GM21786 (cell line): ENCODE data around the gene MMP25.

Experiments used
- ATAC-seq: cut with Tn5 transposase; IDR thresholded peaks from one replicate; pipeline ENCODE4 v1.9.1; 2021; ENCODE audit not compliant: unreplicated experiment

MMP25 gene, protein sequence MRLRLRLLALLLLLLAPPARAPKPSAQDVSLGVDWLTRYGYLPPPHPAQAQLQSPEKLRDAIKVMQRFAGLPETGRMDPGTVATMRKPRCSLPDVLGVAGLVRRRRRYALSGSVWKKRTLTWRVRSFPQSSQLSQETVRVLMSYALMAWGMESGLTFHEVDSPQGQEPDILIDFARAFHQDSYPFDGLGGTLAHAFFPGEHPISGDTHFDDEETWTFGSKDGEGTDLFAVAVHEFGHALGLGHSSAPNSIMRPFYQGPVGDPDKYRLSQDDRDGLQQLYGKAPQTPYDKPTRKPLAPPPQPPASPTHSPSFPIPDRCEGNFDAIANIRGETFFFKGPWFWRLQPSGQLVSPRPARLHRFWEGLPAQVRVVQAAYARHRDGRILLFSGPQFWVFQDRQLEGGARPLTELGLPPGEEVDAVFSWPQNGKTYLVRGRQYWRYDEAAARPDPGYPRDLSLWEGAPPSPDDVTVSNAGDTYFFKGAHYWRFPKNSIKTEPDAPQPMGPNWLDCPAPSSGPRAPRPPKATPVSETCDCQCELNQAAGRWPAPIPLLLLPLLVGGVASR

DNA sequence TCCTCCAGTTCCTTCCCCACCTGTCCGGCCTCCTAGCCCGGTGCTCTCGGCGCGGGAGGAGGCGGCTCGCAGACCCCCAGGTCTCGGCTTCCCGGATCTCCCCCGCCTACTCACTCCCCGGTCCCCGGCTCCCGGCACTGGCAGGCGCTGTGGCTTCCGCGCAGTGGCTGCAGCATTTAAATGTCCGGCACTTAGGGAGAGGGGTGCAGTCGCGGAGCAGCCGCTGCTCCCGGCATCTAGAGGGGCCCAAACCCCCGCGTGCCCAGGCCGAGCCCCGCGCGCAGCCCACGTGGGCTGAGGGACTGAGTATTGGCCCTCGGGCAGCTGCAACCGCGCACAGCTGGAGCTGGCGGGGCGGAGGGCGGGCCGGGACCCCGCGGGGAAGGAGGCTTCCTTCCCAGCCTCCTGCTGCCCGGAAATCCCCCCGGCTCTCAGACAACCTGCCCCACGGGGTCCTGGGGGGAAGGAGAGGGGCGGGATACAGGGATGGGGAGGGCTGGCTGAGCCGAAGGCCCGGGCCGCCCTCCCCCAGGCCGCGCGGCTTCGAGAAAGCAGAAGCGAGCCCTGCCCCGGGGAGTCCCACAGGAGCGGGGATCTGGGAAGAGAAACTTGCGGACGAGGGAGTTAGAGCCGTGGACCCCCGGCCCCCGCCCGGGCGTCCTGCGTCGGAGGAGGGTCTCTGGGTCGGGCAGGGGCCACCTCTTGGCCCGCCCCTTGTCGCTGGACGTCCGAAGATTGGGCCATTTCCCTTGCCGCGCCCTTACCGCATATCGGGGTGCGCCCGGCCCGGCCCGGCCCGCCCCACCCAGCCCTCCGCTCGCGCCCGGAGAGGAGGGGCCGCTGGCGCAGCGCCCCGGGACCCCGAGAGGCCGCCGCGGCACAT, at the start of gene MMP25:
Gene MMP25 (plus strand): TSS at position 804 of the 883 bp plus-strand sequence. CDS start 357 bp downstream, outside the sequence.
- ATAC-seq = no peak

DNA sequence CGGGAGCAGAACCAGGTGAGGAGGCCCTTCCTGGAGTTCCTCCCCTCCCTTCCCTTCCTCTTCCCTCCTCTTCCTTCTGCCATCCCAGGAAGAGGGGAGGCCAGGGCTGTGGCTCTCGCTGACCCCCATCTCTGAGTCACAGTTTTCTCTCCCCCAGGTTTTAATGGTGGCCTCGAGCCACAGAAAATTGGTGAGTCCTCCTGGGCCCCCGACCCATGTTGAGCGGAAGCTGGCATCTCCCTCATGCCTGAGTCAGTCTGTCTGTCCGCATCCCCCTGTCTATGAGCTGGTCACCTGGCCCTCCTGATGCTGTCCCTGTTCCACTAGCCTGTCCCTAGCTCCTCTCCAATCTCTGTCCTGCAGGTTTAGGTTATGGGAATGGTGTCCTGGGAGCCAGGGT, 46.4 kb upstream of the MMP25 start:
- no peak for ATAC-seq

DNA sequence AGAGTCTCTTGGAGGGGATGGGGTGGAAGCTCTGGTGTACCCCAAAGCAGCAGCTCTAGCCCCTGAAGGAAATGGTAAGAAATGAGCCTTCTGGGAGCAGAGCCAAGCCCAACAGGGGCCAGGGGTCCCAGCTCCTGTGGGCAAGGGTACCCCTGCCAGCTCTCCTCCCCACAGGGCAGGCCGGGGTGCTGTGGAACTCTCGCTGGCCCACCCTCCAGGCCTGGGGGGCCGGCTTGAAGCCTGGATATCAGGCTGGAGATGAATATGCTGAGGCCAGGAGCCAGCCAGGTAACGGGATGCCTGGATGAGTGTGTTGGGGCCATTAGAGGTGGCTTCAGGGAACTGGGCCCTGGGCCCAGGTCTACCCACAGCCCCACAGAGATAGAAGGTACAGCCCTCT, 45.8 kb upstream of the MMP25 start:
- no peak for ATAC-seq

DNA sequence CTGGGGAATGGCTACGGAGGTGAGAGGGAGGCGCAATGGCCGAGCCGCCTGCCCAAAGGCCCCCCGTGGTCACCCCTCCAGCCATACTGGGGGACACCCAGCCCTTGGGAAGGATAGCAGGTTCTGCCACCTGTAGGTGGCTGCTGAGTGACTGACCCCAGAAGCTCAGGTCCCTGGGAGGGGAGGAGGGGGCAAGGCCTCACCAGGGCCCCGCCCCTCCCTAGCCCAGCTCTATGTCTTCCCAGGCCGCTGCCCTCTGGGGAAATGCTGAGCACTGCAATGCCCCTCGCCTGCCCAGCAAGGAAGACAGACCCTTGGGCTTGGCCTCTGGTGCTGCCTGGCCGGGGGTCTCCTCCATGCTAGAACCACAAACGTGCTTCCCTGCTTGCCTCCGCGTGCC, 45.0 kb upstream of the MMP25 start:
- no peak for ATAC-seq

GRCh38 chr16:3003582-3004270, 42.6 kb upstream of the MMP25 start:
- peak; percentile 98 for ATAC-seq

GRCh38 chr16:3004319-3004718, 42.0 kb upstream of the MMP25 start:
- ATAC-seq = no peak

GRCh38 chr16:3004781-3005284, 41.5 kb upstream of the MMP25 start:
- no peak for ATAC-seq

- ATAC-seq = no peak
Observed at GRCh38 chr16:3007059-3007956, 39.1 kb upstream of the MMP25 start.

DNA sequence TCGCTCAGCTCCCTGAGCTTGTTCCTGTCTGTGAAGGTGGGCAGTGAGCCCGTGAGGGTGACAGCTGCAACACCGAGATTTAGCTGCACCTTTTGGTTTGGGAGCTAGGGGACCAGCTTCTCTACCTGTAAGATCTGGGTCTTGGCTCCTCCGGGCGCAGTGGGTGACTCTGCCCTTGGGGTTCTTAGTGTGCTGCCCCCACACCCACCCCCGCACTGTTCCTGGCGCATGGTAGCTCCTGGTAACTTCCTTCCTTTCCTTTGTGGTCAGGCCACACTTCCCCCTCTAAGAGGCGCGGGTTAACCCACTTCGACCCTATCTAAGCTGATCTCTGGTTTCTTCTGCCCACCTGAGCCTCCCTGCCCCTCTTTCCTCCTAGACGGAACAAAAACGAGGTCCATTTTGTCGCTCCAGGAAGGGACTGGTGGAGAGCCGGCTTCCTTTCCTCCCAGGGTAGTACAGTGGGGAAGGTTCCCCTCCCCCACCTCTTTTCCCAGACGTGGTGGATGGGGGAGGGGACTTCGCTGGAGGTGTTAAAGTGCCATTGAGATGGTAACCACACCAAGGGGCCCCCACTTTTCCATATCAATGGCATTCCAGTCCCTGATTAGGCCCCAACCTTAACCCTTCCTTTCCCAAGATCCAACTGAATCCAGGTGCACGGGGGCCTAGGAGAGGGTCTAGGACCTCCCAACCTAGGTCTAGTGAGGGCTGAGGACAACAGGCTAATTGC, 38.2 kb upstream of the MMP25 start:
- no peak for ATAC-seq

GRCh38 chr16:3008690-3009037, 37.7 kb upstream of the MMP25 start:
- no peak for ATAC-seq

DNA sequence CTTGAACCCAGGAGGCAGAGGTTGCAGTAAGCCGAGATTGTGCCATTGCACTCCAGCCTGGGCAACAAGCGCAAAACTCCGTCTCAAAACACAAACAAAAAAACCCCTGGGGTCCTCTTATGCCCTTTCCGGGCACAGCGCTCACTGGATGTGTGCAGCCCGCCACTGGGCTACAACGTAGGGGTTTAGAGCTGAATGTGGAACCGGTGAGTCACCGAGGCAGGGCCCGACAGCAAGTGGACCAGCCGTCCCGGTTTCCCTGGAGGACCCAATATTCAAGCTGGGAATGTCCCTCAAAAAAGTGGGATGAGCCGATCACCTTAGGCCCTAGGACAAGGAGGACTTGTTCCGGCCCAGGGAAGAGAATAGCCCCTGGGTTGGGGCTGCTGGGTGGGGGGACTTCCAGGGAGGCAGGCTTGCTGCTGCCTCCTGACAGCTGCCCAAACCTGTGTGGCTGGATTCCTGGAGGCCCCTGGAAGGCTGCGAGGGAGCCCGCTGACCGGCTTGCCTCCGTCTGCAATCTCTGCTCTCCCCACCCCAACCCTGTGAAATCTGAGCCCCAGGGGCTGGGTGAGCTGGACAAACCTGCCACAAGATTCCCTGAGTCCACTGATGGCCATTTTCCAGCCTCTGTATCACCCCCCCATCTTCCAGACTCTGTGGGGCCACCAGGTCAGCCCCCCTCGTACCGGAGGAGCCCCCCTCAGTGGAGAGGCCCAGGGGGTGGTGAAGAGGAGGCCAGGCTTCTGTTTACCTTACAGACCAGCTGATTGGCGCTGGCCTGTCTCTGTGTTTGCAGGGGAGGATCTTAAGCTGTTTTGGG, 36.6 kb upstream of the MMP25 start:
- no peak for ATAC-seq

DNA sequence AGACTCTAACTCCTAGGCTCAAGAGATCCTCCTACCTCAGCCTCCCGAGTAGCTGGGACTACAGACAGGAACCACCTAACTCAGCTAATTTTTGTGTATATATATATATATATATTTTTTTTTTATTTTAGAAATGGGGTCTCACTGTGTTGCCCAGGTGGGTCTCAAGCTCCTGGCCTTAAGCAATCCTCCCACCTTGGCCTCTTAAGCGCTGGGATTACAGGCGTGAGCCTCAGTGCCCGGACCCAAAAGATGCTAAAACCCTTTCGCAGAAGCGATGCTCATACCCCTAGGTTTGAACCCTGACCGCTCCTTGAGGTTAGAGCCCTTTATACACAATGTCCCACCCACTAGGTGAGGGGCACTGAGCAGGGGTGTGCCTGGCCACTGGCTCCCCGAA, 35.9 kb upstream of the MMP25 start:
- ATAC-seq = no peak

- ATAC-seq = no peak
Observed at GRCh38 chr16:3012246-3012645, 34.1 kb upstream of the MMP25 start.

DNA sequence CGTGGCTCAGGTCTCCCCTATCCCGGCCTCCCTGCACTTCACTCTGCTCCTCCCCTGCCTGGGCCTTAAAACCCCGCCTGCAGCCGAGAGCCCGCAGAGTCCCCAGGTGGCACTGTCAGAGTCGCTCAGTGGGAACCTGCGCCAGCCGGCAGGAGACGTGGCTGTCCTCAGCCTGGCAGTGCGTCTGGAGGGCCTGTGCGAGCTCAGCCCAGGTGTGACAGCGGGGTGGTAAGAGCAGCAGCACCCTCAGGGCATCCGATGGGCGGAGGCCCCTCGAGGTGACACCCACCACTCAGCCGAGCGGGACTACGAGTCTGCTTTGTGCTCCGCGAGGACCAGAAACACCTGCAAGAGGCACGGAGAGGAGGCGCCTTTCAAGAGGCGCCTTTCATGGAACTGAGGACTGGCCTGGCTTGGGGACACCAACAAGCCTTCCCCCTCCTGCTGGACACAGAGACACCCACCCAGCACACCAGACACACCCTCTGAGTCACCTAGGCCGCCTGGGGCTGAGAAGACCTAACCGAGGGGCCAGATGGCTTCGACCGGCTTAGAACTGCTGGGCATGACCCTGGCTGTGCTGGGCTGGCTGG, 33.4 kb upstream of the MMP25 start, which contains the start of gene CLDN9:
Gene CLDN9 (plus strand): TSS at position 96 of the 593 bp plus-strand sequence. CDS start 440 bp downstream, at position 536.
- ATAC-seq = no peak

DNA sequence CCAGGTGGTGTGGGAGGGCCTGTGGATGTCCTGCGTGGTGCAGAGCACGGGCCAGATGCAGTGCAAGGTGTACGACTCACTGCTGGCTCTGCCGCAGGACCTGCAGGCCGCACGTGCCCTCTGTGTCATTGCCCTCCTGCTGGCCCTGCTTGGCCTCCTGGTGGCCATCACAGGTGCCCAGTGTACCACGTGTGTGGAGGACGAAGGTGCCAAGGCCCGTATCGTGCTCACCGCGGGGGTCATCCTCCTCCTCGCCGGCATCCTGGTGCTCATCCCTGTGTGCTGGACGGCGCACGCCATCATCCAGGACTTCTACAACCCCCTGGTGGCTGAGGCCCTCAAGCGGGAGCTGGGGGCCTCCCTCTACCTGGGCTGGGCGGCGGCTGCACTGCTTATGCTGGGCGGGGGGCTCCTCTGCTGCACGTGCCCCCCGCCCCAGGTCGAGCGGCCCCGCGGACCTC, 32.8 kb upstream of the MMP25 start:
- ATAC-seq = no peak

DNA sequence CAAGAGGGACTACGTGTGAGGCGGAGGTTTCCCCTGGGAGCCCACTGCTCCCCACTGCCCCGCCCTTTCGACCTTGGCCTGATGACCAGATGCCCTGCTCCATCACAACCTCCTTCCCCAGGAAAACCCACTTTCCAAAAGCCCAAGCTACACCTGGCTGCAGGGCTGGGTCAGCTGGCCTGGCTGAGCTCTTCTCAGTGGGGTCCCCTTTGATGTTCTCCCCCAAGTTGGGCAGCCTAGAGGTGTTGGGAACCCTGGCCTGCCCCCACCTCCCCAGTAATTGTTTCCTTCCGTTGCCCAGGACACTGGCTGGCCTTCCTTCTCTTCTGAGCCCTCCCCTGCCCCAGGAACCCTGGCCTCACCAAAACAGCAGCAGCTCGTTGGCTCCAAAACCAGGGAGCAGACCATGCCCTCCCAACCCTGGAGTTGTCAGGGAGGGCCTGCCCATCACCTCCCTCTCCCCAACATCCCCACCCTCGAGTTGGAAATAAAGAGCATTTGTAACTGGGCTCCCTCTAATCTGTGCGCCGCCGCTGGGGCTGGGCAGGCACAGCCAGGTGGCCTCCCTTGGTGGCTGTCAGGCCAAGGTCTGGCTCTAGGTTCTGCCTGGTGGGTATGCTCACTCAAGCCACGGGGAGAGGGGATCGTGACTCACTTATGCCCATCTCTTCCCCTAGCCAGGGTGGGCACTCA, 32.2 kb upstream of the MMP25 start:
- no peak for ATAC-seq

DNA sequence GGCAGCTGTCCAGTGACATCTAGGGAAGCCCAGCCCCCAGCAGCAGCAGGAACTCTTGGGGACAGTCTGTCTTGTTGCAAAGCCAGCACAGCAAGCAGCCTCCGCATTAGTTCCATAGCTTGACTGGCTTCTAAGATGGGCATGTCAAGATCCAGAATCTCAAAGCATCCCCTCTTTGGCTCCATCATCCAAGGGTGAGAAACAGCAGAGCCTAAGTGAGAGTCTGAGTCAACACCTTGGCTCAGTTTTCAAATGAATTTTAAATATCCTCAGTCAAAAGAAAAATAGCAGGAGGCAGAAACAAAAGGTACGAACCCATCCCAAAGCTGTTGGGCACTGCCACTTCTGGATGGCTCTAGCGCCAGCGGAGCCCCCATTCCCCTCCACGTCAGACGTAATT, 31.4 kb upstream of the MMP25 start:
- no peak for ATAC-seq
